H1 (cell line): Measurements from ENCODE around the gene PPIG. TPM values are rescaled to one million over a fixed set of nuclear protein-coding genes. Genes with fewer than 3 reads are reported as not detected.

Experiments
- CTCF ChIA-PET: fragments of 300-600 bp; sonication (Branson Sonifier 250); formaldehyde crosslinking; loops from one replicate; lab custom pipeline; 2021; ENCODE audit not compliant: partially characterized antibody; lab: Charles Lee
- POLR2A ChIA-PET: fragments of 300-600 bp; sonication (Branson Sonifier 250); formaldehyde crosslinking; loops from one replicate; lab custom pipeline; 2021; ENCODE audit warnings: inconsistent platforms; ENCODE audit not compliant: partially characterized antibody; lab: Charles Lee
- DNase-seq, 2 experiments: peaks; one replicate each; pipeline versions ENCODE4 v3.0.0 to v3.0.0-alpha.2; 2010 to 2022; ENCODE audit warnings: low spot score in 2 of 2, low read depth in 1 of 2, mixed read lengths in 1 of 2
- FAIRE-seq: peaks from 2 replicates; lab custom pipeline; 2011; peaks lifted over from hg19 to GRCh38; lab: Jason Lieb, UNC
- H2AFZ ChIP-seq: 2 replicates; pipeline ENCODE4 v1.8.1; 2012; ENCODE audit warnings: low read length, inconsistent platforms
- H2AK5ac ChIP-seq: 2 replicates; pipeline ENCODE4 v1.6.1; 2013; ENCODE audit warnings: low read depth, low read length
- H2BK120ac ChIP-seq: replicated peaks from 2 replicates; pipeline ENCODE3; 2013; ENCODE audit warnings: low read depth, low read length, inconsistent platforms
- H2BK12ac ChIP-seq: 2 replicates; pipeline ENCODE4 v1.6.1; 2013; ENCODE audit warnings: low read depth, low read length
- H2BK15ac ChIP-seq: 2 replicates; pipeline ENCODE4 v1.6.1; 2013; ENCODE audit warnings: low read length
- H2BK20ac ChIP-seq: 2 replicates; pipeline ENCODE4 v1.6.1; 2013; ENCODE audit warnings: low read length
- H2BK5ac ChIP-seq: 2 replicates; pipeline ENCODE4 v1.6.1; 2013; ENCODE audit warnings: low read depth, low read length
- H3K14ac ChIP-seq: 2 replicates; pipeline ENCODE4 v1.6.1; 2013; ENCODE audit warnings: inconsistent platforms; ENCODE audit not compliant: insufficient read length
- H3K18ac ChIP-seq: 2 replicates; pipeline ENCODE4 v1.6.1; 2013; ENCODE audit warnings: low read length; ENCODE audit errors: extremely low read depth
- H3K23ac ChIP-seq: 2 replicates; pipeline ENCODE4 v1.6.1; 2013; ENCODE audit warnings: inconsistent platforms; ENCODE audit not compliant: insufficient read length
- H3K23me2 ChIP-seq: 2 replicates; pipeline ENCODE4 v1.6.1; 2013; ENCODE audit warnings: low read depth, low read length
- H3K27ac ChIP-seq: 2 replicates; pipeline ENCODE4 v1.6.1; 2011; ENCODE audit warnings: low read depth, low read length, inconsistent platforms
- H3K27me3 ChIP-seq, 4 experiments: replicated peaks in 1 of 4; 1 replicate in 1 of 4; 2 replicates in 3 of 4; pipeline versions ENCODE4 v1.6.1 to v1.8.1; 2011 to 2013; ENCODE audit warnings: low read length in 3 of 4, mild to moderate bottlenecking in 3 of 4, inconsistent platforms in 2 of 4, mixed read lengths in 2 of 4, moderate library complexity in 1 of 4; ENCODE audit not compliant: control insufficient read depth in 3 of 4, insufficient read depth in 3 of 4; ENCODE audit errors: extremely low read depth in 1 of 4
- H3K36me3 ChIP-seq, 4 experiments: 2 replicates each; pipeline versions ENCODE4 v1.6.1 to v1.8.1; 2011 to 2013; ENCODE audit warnings: mild to moderate bottlenecking in 4 of 4, low read length in 3 of 4, moderate library complexity in 2 of 4, control low read depth in 1 of 4, inconsistent platforms in 1 of 4; ENCODE audit not compliant: insufficient read depth in 4 of 4, control insufficient read depth in 2 of 4
- H3K4ac ChIP-seq: replicated peaks from 2 replicates; pipeline ENCODE3; 2013; ENCODE audit warnings: low read length, low read depth, mixed read lengths, inconsistent platforms; ENCODE audit not compliant: insufficient read length
- H3K4me1 ChIP-seq, 4 experiments: replicated peaks in 1 of 4; 1 replicate in 1 of 4; 2 replicates in 3 of 4; pipeline versions ENCODE4 v1.6.1 to v1.8.1; 2011 to 2013; ENCODE audit warnings: low read length in 3 of 4, inconsistent platforms in 2 of 4, mixed read lengths in 1 of 4; ENCODE audit not compliant: insufficient read depth in 4 of 4, control insufficient read depth in 3 of 4
- H3K4me2 ChIP-seq, 2 experiments: 2 replicates each; pipeline versions ENCODE4 v1.6.1 to v1.8.1; 2011 to 2013; ENCODE audit warnings: low read depth in 2 of 2, low read length in 2 of 2, control low read depth in 1 of 2, inconsistent platforms in 1 of 2, mild to moderate bottlenecking in 1 of 2; ENCODE audit not compliant: insufficient read depth in 1 of 2
- H3K4me3 ChIP-seq, 4 experiments: fragments of 200-600, 300-600 bp in 1 of 4; sonication (generic), shearing (Covaris generic), sonication (Bioruptor Twin) in 1 of 4; 2 replicates each; pipeline versions ENCODE4 v1.5.1 to v1.8.1; 2011 to 2016; ENCODE audit warnings: low read length in 4 of 4, low read depth in 3 of 4, control low read depth in 2 of 4, inconsistent platforms in 2 of 4, mild to moderate bottlenecking in 2 of 4, mixed read lengths in 1 of 4, moderate library complexity in 1 of 4; ENCODE audit not compliant: insufficient read depth in 2 of 4; ENCODE audit errors: extremely low read depth in 1 of 4
- H3K56ac ChIP-seq: replicated peaks from 2 replicates; pipeline ENCODE3; 2013; ENCODE audit warnings: low read depth, mild to moderate bottlenecking, mixed read lengths, low read length, inconsistent platforms; ENCODE audit not compliant: insufficient read length
- H3K79me1 ChIP-seq: 2 replicates; pipeline ENCODE4 v1.6.1; 2013; ENCODE audit warnings: low read depth, low read length, control low read depth
- H3K79me2 ChIP-seq, 2 experiments: 2 replicates each; pipeline versions ENCODE4 v1.6.1 to v1.8.1; 2012 to 2013; ENCODE audit warnings: low read length in 2 of 2, mild to moderate bottlenecking in 2 of 2, inconsistent platforms in 1 of 2; ENCODE audit not compliant: insufficient read depth in 2 of 2, control insufficient read depth in 1 of 2
- H3K9ac ChIP-seq, 4 experiments: replicated peaks in 1 of 4; 1 replicate in 1 of 4; 2 replicates in 3 of 4; pipeline versions ENCODE4 v1.6.1 to v1.8.1; 2011 to 2013; ENCODE audit warnings: low read depth in 3 of 4, low read length in 3 of 4, control low read depth in 2 of 4, mild to moderate bottlenecking in 2 of 4, moderate library complexity in 2 of 4, inconsistent platforms in 1 of 4; ENCODE audit errors: extremely low read depth in 1 of 4
- H3K9me3 ChIP-seq, 2 experiments: 2 replicates each; pipeline versions ENCODE4 v1.6.1 to v1.8.1; 2012 to 2013; ENCODE audit warnings: mild to moderate bottlenecking in 2 of 2, moderate library complexity in 2 of 2, control low read depth in 1 of 2, inconsistent platforms in 1 of 2, low read depth in 1 of 2, low read length in 1 of 2, mixed read lengths in 1 of 2; ENCODE audit not compliant: insufficient read depth in 2 of 2
- H4K20me1 ChIP-seq, 2 experiments: replicated peaks in 1 of 2; 2 replicates each; pipeline versions ENCODE3 to v1.8.1; 2011 to 2013; ENCODE audit warnings: inconsistent platforms in 2 of 2, low read length in 2 of 2, mild to moderate bottlenecking in 1 of 2; ENCODE audit not compliant: insufficient read depth in 2 of 2, control insufficient read depth in 1 of 2
- H4K5ac ChIP-seq: 2 replicates; pipeline ENCODE4 v1.6.1; 2013; ENCODE audit warnings: low read length, low read depth, mixed read lengths, inconsistent platforms; ENCODE audit not compliant: insufficient read length
- H4K8ac ChIP-seq: 2 replicates; pipeline ENCODE4 v1.8.0; 2013; ENCODE audit warnings: mild to moderate bottlenecking, moderate library complexity, low read length, inconsistent platforms; ENCODE audit not compliant: insufficient read depth; ENCODE audit errors: extremely low read depth
- H4K91ac ChIP-seq: replicated peaks from 2 replicates; pipeline ENCODE3; 2013; ENCODE audit warnings: low read length, mixed read lengths, inconsistent platforms; ENCODE audit not compliant: insufficient read length
- CEBPB ChIP-seq: IDR thresholded peaks from 2 replicates; pipeline ENCODE4 v1.6.1; 2012; ENCODE audit warnings: low read depth, low read length
- MAFK ChIP-seq: IDR thresholded peaks from 2 replicates; pipeline ENCODE4 v1.6.1; 2012; ENCODE audit warnings: low read depth, mild to moderate bottlenecking, improper control_type of control experiment, low read length
- NRF1 ChIP-seq: IDR thresholded peaks from 2 replicates; pipeline ENCODE4 v1.6.1; 2011; ENCODE audit warnings: mild to moderate bottlenecking, low read depth, low read length, improper control_type of control experiment
- SP1 ChIP-seq: IDR thresholded peaks from 2 replicates; pipeline ENCODE4 v1.6.1; 2011; ENCODE audit warnings: low read depth, low read length
- SRF ChIP-seq: IDR thresholded peaks from 2 replicates; pipeline ENCODE4 v1.6.1; 2011; ENCODE audit warnings: mild to moderate bottlenecking, low read depth, low read length, moderate library complexity
- WGBS, 2 experiments: shearing (Covaris generic) in 1 of 2; methylation state at CpG; one replicate each; pipeline versions ENCODE4 v1.1.6 to v1.1.7; 2013 to 2015; ENCODE audit warnings: low lambda C conversion rate in 2 of 2, mixed read lengths in 2 of 2, inconsistent platforms in 1 of 2, low coverage in 1 of 2, missing lambda C conversion rate in 1 of 2; ENCODE audit not compliant: insufficient replicate concordance in 2 of 2, insufficient coverage in 1 of 2, insufficient read length in 1 of 2; ENCODE audit errors: extremely low coverage in 1 of 2, missing lambda C conversion rate in 1 of 2; 5-methylcytosine and 5-hydroxymethylcytosine counted together
- polyA plus RNA-seq, 7 experiments: library from polyadenylated mRNA; depleted of rRNA in 3 of 7; stranded (reverse) in 5 of 7; unstranded in 2 of 7; fragments of >200 nt in 5 of 7; fragments of 200-250 nt in 2 of 7; gene quantifications; 1 replicate in 5 of 7; 2 replicates in 1 of 7; 4 replicates in 1 of 7; pipeline versions ENCODE4 v1.2.1 to v1.2.3, GENCODE V29; 2011 to 2013; ENCODE audit warnings: missing spikeins in 2 of 7, mixed read lengths in 2 of 7
- total RNA-seq: library from RNA; stranded (reverse); fragmentation: NEBNext Ultra II Directional; extraction: Animal tissue kit (Norgen Biotek cat#: 25700); gene quantifications from 2 replicates; pipeline ENCODE4 v1.2.1, GENCODE V29; 2021

PPIG gene
- total and polyA plus RNA-seq, 2 of the 8 experiments (the other 6 are each of a cell fraction or from before 2014, with no cell fraction given): 14.7 to 71.0 TPM

DNA sequence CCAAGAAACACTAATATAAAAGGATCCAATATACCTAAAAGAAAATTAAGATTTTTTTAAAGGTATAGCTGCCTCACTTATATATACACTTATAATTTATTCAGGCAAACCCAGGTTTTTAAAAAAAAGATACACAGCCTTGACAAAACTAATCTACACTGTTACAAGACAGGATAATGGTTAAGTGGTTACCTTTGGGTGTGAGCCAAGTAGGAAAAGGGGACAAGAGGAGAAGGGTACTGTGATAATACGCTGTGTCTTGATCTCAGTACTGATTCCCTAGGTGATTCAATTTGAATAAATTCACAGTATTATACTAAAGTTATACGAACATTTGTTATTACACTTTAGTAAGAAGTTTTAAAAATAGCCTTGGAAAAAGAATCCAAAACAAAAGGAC is 44.0 kb upstream of the PPIG start:
- Histone ChIP-seq H3K36me3 (peaks cover 0 to 57% (median 12%) of the 10 kb centered on the region in 4 experiments; a peak in 6 of 8 replicates), H4K20me1 (no peaks in the 10 kb centered on the region), H2BK120ac (no peak overlapping the region), H3K23ac (no peak overlapping the region), H3K9ac (no peak overlapping the region), H2BK12ac (no peak overlapping the region), H2AFZ (no peak overlapping the region), H2BK5ac (no peak overlapping the region), H3K4me1 (no peaks in the 10 kb centered on the region), H3K4me2 (no peak overlapping the region), H3K9me3 (no peaks in the 10 kb centered on the region), H3K56ac (no peak overlapping the region), H3K79me2 (no peaks in the 10 kb centered on the region), H3K18ac (no peak overlapping the region), H3K23me2 (no peaks in the 10 kb centered on the region), H2BK15ac (no peak overlapping the region), H3K27ac (no peak overlapping the region), H4K8ac (no peak overlapping the region), H3K4me3 (no peak overlapping the region), H3K14ac (no peak overlapping the region), H2AK5ac (no peak overlapping the region), H4K91ac (no peak overlapping the region), H2BK20ac (no peak overlapping the region), H3K4ac (no peak overlapping the region), H4K5ac (no peak overlapping the region), H3K79me1 (no peaks in the 10 kb centered on the region), H3K27me3 (no peaks in the 10 kb centered on the region)
- TF ChIP-seq SP1: no peak
- TF ChIP-seq SRF: no peak
- no peak for TF ChIP-seq MAFK
- TF ChIP-seq CEBPB: no peak
- no peak for TF ChIP-seq NRF1
- ChIA-PET POLR2A (interaction anchor here (0.6 kb wide), 1 partner anchor 12 kb away, joined by 3 read pairs; no protein-coding TSS in a partner anchor), CTCF (interaction anchor here (0.6 to 0.7 kb wide), 2 partner anchors 12 to 13 kb away, joined by 4 read pairs; no protein-coding TSS in a partner anchor)
- DNase-seq: no peak
- FAIRE-seq: no peak
- WGBS, 2 experiments: 98% methylated on average over 2 of the region's 2 CpGs; no CpG with 5 or more reads in 1 of the 2 experiments
